Panc1 (cell line): ENCODE measurements around the gene ANKRD13A. TPM values are rescaled to one million over a fixed set of nuclear protein-coding genes. Genes with fewer than 3 reads are reported as not detected.
A peak's percentile ranks its signal among the peaks of the same experiment; 100 is the strongest.

Experiments used
- ATAC-seq: fragments of 200-7000 bp; cut with Tn5 transposase; 2 replicates; pipeline ENCODE4 v1.9.1; 2020; ENCODE audit warnings: mild to moderate bottlenecking, moderate library complexity
- BruUV-seq: library from RNA; stranded (reverse); fragments of 400-500 nt; replicated peaks from 2 replicates; lab custom pipeline; 2021; lab: Mats Ljungman, UMichigan
- CTCF ChIA-PET: fragments of 300-600 bp; sonication (Branson Sonifier 250); formaldehyde crosslinking; loops from one replicate; lab custom pipeline; 2022; ENCODE audit warnings: antibody characterized with exemption; lab: Charles Lee
- POLR2A ChIA-PET: fragments of 300-600 bp; sonication (Branson Sonifier 250); formaldehyde crosslinking; loops from one replicate; lab custom pipeline; 2022; ENCODE audit warnings: antibody characterized with exemption; lab: Charles Lee
- DNase-seq: peaks from one replicate; pipeline ENCODE4 v3.0.0-alpha.2; 2010; ENCODE audit warnings: low read depth, low spot score
- H3K27ac ChIP-seq: 2 replicates; pipeline ENCODE4 v1.5.1; 2011; ENCODE audit warnings: mild to moderate bottlenecking, low read length, inconsistent platforms
- H3K27me3 ChIP-seq: fragments of 200-500 bp; sonication (Bioruptor generic); 2 replicates; pipeline ENCODE4 v1.6.0; 2014; ENCODE audit warnings: low read length, inconsistent platforms; ENCODE audit not compliant: control insufficient read depth, insufficient read depth
- H3K36me3 ChIP-seq: fragments of 200-500 bp; sonication (Bioruptor generic); 2 replicates; pipeline ENCODE4 v1.5.1; 2014; ENCODE audit warnings: inconsistent platforms, mild to moderate bottlenecking, low read length, moderate library complexity; ENCODE audit not compliant: control insufficient read depth, insufficient read depth
- H3K4me1 ChIP-seq: 2 replicates; pipeline ENCODE4 v1.5.1; 2011; ENCODE audit warnings: inconsistent platforms, mild to moderate bottlenecking, low read length, moderate library complexity; ENCODE audit not compliant: control insufficient read depth, insufficient read depth
- H3K4me3 ChIP-seq, 2 experiments: 2 replicates each; pipeline ENCODE4 v1.5.1; 2011 to 2012; ENCODE audit warnings: low read depth in 2 of 2, low read length in 2 of 2, mild to moderate bottlenecking in 2 of 2, inconsistent platforms in 1 of 2, moderate library complexity in 1 of 2
- H3K9me3 ChIP-seq: fragments of 200-500 bp; sonication (Bioruptor generic); 2 replicates; pipeline ENCODE4 v1.5.1; 2014; ENCODE audit warnings: low read depth, mild to moderate bottlenecking, inconsistent platforms, low read length, moderate library complexity; ENCODE audit not compliant: control insufficient read depth, insufficient read depth
- POLR2AphosphoS5 ChIP-seq: IDR thresholded peaks from 2 replicates; pipeline ENCODE4 v1.6.1; 2012; ENCODE audit warnings: mild to moderate bottlenecking, low read depth, low read length, moderate library complexity
- SIN3A ChIP-seq: IDR thresholded peaks from 2 replicates; pipeline ENCODE4 v1.6.1; 2012; ENCODE audit warnings: low read depth, mild to moderate bottlenecking, low read length, moderate library complexity, borderline replicate concordance; ENCODE audit not compliant: insufficient read depth
- TCF7L2 ChIP-seq: IDR thresholded peaks from 2 replicates; pipeline ENCODE4 v1.6.1; 2011; ENCODE audit warnings: mild to moderate bottlenecking, low read depth, low read length, inconsistent platforms
- in situ Hi-C: cut with HindIII; loops from 2 replicates; pipeline ENCODE4 v1.10.0; 2016; ENCODE audit warnings: low sequenced_read_pairs, low pct_unique_long_range_greater_than_20kb
- intact Hi-C: fragments of 100-400 bp; cut with micrococcal nuclease; formaldehyde crosslinking; loops from one replicate; pipeline ENCODE4 v1.10.0; 2022; ENCODE audit not compliant: unreplicated experiment
- total RNA-seq: library from RNA; stranded (reverse); gene quantifications from one replicate; pipeline ENCODE4 v1.2.1, GENCODE V29; 2021; ENCODE audit not compliant: unreplicated experiment
- TF ChIP-seq, protein P1 (sequence below), 2 experiments: IDR thresholded peaks; 2 replicates each; pipeline ENCODE4 v1.6.1; 2011 to 2012; ENCODE audit warnings: low read depth in 2 of 2, control low read depth in 1 of 2, low read length in 1 of 2, mild to moderate bottlenecking in 1 of 2, moderate library complexity in 1 of 2; ENCODE audit not compliant: insufficient read depth in 1 of 2
- TF ChIP-seq, protein P2 (sequence below): fragments of 450-650 bp; IDR thresholded peaks from 2 replicates; pipeline ENCODE4 v1.5.1; 2017; ENCODE audit warnings: mild to moderate bottlenecking

Gene ANKRD13A
- total RNA-seq, 1 experiment from 2014 or later, result 34.4 TPM

DNA sequence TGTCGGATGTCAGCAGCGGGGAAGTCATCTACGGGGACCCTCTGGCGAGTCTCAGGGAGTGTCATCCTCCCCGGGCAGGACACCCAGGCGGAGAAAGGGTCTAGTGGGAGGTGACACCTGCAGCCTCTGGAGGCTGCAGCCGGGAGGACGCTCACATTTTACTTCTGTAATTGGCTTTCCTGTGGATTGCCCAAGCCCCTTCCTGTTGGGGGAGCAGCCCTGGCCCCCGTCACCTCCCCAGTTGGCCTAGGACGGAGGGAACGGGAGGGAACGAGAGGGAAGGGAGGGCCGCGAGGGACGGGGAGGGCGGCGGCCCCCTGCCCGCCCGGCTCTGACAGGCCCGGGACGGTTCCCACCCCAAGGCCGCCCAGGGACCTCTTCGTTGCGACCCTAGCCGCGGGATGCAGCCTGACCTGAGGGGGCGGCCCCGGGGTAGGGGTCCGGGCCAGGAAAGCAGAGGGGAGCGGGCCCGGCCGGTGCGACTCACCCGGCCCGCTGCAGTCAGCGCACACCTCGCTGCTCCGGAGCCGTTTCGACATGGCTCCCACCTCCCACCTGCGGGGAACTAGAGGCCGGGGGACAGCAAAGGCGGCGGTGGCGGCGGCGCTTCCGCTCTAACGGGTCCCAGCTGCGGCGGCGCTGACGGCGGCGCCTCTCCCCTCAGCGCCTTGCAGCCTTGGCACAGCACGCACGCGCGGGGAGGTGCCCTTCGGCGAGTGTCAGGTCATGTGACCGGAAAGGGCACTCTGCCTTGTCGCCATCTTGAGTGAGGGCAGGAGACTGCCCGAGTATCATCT, 3.3 kb upstream of the ANKRD13A start, which contains the start of gene GIT2:
GIT2 (minus strand) TSS at position 683 of the 797 bp plus-strand sequence; CDS start at position 539, 144 bp downstream.
- H3K4me1 ChIP-seq, result peaks cover 26% of the 10 kb centered on the region
- peak within 1 kb of the TSS; percentile 91 for H3K27ac ChIP-seq
- in situ Hi-C loops, result no loop called here
- peaks cover 2% of the 10 kb centered on the region for H3K36me3 ChIP-seq
- DNase-seq (peak; percentile 70), ATAC-seq (peak; percentile 89)
- CTCF ChIA-PET, result no interaction called here
- H3K9me3 ChIP-seq, result no peaks in the 10 kb centered on the region
- TF ChIP-seq POLR2AphosphoS5 (peak; percentile 80; the same call in 1 of the 2 replicates), TCF7L2 (no peak), SIN3A (0 out of 2 replicates have a peak, but pooled peaks have one; percentile 77)
- TF ChIP-seq, protein P1, sequence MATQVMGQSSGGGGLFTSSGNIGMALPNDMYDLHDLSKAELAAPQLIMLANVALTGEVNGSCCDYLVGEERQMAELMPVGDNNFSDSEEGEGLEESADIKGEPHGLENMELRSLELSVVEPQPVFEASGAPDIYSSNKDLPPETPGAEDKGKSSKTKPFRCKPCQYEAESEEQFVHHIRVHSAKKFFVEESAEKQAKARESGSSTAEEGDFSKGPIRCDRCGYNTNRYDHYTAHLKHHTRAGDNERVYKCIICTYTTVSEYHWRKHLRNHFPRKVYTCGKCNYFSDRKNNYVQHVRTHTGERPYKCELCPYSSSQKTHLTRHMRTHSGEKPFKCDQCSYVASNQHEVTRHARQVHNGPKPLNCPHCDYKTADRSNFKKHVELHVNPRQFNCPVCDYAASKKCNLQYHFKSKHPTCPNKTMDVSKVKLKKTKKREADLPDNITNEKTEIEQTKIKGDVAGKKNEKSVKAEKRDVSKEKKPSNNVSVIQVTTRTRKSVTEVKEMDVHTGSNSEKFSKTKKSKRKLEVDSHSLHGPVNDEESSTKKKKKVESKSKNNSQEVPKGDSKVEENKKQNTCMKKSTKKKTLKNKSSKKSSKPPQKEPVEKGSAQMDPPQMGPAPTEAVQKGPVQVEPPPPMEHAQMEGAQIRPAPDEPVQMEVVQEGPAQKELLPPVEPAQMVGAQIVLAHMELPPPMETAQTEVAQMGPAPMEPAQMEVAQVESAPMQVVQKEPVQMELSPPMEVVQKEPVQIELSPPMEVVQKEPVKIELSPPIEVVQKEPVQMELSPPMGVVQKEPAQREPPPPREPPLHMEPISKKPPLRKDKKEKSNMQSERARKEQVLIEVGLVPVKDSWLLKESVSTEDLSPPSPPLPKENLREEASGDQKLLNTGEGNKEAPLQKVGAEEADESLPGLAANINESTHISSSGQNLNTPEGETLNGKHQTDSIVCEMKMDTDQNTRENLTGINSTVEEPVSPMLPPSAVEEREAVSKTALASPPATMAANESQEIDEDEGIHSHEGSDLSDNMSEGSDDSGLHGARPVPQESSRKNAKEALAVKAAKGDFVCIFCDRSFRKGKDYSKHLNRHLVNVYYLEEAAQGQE (IDR thresholded peaks at IDR 0.05; ENCODE audit: insufficient read depth in 1 of 2, low read depth in 2 of 2, low read length in 1 of 2), result no peak
- TF ChIP-seq, protein P2, sequence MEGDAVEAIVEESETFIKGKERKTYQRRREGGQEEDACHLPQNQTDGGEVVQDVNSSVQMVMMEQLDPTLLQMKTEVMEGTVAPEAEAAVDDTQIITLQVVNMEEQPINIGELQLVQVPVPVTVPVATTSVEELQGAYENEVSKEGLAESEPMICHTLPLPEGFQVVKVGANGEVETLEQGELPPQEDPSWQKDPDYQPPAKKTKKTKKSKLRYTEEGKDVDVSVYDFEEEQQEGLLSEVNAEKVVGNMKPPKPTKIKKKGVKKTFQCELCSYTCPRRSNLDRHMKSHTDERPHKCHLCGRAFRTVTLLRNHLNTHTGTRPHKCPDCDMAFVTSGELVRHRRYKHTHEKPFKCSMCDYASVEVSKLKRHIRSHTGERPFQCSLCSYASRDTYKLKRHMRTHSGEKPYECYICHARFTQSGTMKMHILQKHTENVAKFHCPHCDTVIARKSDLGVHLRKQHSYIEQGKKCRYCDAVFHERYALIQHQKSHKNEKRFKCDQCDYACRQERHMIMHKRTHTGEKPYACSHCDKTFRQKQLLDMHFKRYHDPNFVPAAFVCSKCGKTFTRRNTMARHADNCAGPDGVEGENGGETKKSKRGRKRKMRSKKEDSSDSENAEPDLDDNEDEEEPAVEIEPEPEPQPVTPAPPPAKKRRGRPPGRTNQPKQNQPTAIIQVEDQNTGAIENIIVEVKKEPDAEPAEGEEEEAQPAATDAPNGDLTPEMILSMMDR, result no peak
- no TSS peak for BruUV-seq
- intact Hi-C loops, result no loop called here
- POLR2A ChIA-PET, result no interaction called here
- H3K4me3 ChIP-seq, result peak within 1 kb of the TSS; percentile 87 to 89
- no peaks in the 10 kb centered on the region for H3K27me3 ChIP-seq

DNA sequence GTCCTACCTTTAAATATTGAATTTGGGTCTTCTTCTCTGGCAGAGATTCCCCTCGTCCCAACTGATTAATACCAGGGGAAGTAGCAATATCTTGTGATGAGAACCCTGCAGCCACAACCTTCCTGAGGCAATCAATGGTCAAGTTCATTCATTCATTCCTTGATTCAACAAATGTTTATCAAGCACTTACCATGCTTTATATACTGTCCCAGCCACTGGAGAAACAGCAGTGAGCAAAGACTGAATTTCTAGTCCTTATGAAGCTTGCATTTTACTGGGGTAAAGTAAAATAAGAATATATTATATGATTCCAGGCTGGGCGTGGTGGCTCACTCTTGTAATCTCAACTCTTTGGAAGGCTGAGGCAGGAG, 2.8 kb upstream of the ANKRD13A start:
- intact Hi-C loops, result no loop called here
- no peak for DNase-seq

More for the DNA sequence above, 2.8 kb upstream of the ANKRD13A start:
- BruUV-seq, result no TSS peak
- ChIA-PET POLR2A (no interaction called here), CTCF (no interaction called here)
- TF ChIP-seq, protein P2, result no peak
- TF ChIP-seq POLR2AphosphoS5 (no peak), SIN3A (no peak), TCF7L2 (no peak)
- TF ChIP-seq, protein P1 (IDR thresholded peaks at IDR 0.05; ENCODE audit: insufficient read depth in 1 of 2, low read depth in 2 of 2, low read length in 1 of 2), result no peak
- Histone ChIP-seq H3K4me1 (peaks cover 26% of the 10 kb centered on the region), H3K9me3 (no peaks in the 10 kb centered on the region), H3K27ac (peak overlapping the region; percentile 91), H3K4me3 (peak overlapping the region; percentile 87 to 89), H3K36me3 (peaks cover 2% of the 10 kb centered on the region), H3K27me3 (no peaks in the 10 kb centered on the region)
- no peak for ATAC-seq
- in situ Hi-C loops, result no loop called here
